Measurements from ENCODE around the gene NUP88. TPM values are rescaled to one million over a fixed set of nuclear protein-coding genes. Genes with fewer than 3 reads are reported as not detected.

The NUP88 gene
- total and polyA plus RNA-seq, 2 donors (not counting 3 experiments of a cell fraction or from before 2014, with no cell fraction given), result 52.5 to 95.8 TPM

DNA sequence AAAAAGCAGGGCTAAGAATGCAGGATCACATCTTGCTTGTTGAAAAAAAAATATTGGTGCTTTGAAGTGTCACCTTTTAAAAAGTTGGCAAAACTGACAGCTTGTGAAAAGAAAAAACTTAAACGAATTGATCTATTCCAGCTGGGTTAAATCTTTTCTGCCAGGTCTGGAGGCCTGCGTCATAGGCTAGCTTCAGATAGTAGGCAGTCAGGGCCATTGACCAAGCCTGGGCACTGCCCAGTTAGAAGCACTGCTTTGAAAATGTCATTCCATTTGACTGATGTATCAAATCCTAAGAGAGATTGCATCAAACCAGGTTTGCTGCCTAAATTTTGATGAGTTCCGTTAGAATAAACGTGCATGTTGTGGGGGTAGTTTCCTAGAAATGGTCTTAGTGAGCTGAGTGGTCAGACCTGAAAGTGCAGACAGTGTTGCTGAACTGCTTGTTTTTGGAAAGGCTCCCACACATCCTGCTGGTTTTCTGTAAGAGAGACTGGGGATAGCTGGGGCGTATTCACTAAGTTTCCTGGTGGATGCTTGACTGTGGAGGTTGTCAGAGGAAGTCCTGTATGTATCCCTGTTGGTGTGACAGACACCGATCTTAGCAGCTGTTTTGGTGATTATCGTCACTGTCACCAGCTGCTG is 38.8 kb downstream of the NUP88 start:
- BruUV-seq (replicated peaks), result no TSS peak
- Histone ChIP-seq H4K20me1 (replicated peaks; ENCODE audit: control insufficient read depth, extremely low read depth, insufficient read depth, low read length) (no peaks in the 10 kb centered on the region), H3K79me2 (ENCODE audit: control insufficient read depth, insufficient read depth, low read length) (no peaks in the 10 kb centered on the region), H3K9me3 (replicated peaks; ENCODE audit: control insufficient read depth, insufficient read depth, low read length) (no peaks in the 10 kb centered on the region), H3K9ac (replicated peaks; ENCODE audit: extremely low read depth, insufficient read depth, low read length) (no peak overlapping the region), H2AFZ (ENCODE audit: low read depth, low read length) (no peak overlapping the region), H3K4me2 (ENCODE audit: insufficient read depth, low read length) (no peak overlapping the region), H3K27me3 (ENCODE audit: control insufficient read depth in 2 of 2, insufficient read depth in 2 of 2, low read length in 2 of 2) (no peaks in the 10 kb centered on the region), H3K4me3 (replicated peaks in 1 of 3; ENCODE audit: insufficient read depth in 1 of 3, low read depth in 1 of 3, low read length in 3 of 3) (no peak overlapping the region), H3K9me1 (replicated peaks; ENCODE audit: control insufficient read depth, extremely low read depth, insufficient read depth, low read length) (no peaks in the 10 kb centered on the region), H3K4me1 (ENCODE audit: control insufficient read depth, extremely low read depth, insufficient read depth, low read length) (no peaks in the 10 kb centered on the region), H3K36me3 (ENCODE audit: control insufficient read depth in 2 of 2, extremely low read depth in 1 of 2, insufficient read depth in 2 of 2, low read length in 2 of 2) (peaks cover 16 to 48% of the 10 kb centered on the region in 2 experiments), H3K27ac (ENCODE audit: insufficient read depth, low read depth, low read length) (no peak overlapping the region)
- dilution Hi-C loops (cut with MboI; ENCODE audit: extremely low pct_ligation_motif_present, low sequenced_read_pairs), result no loop called here
- no peak for FAIRE-seq
- ChIA-PET POLR2A (no interaction called here), CTCF (interaction anchor here (0.6 to 2.0 kb wide), 3 partner anchors 10 to 294 kb away, joined by 3 to 7 read pairs (median 5); partner anchors contain the start of gene C1QBP)
- no peak for DNase-seq (ENCODE audit: low read depth, low spot score)
- intact Hi-C loops (cut with micrococcal nuclease), result no loop called here
- TF ChIP-seq JUN (IDR thresholded peaks at IDR 0.05; ENCODE audit: borderline replicate concordance, insufficient read depth, insufficient read length, low read depth) (no peak), POLR2A (IDR thresholded peaks at IDR 0.05; ENCODE audit: low read depth, low read length) (no peak), EZH2 (IDR thresholded peaks at IDR 0.05; ENCODE audit: borderline replicate concordance, low read depth, low read length, severe bottlenecking) (no peak), FOS (IDR thresholded peaks at IDR 0.05; ENCODE audit: borderline replicate concordance, insufficient read depth, low read length) (no peak), GATA2 (IDR thresholded peaks at IDR 0.05; ENCODE audit: insufficient read depth, insufficient read length, low read depth, low read length) (no peak)
- TF ChIP-seq, protein P1, sequence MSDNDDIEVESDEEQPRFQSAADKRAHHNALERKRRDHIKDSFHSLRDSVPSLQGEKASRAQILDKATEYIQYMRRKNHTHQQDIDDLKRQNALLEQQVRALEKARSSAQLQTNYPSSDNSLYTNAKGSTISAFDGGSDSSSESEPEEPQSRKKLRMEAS (IDR thresholded peaks at IDR 0.05; ENCODE audit: insufficient read depth, insufficient read length), result no peak
